ENCODE measurements around the gene ITGB6.

DNA sequence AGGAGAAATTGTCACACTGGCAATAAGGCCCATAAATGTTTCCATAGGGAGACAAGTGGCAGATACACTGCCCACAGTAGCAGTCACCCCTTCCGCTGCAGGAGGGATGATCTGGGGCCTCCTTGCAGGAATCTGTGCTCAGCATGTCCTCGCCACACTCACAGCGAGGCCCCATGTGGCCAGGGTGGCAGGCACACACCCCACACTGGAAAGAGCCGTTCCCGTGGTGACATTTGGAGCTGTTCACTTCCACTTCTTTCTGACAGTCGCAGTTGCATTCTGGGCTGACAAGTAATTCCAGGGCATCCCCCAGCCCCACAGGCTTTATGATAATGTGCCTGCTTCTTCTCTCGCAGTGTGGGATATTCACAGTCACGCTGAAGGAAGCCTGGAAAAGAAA is 62.6 kb downstream of the ITGB6 start:
- no peak for TF ChIP-seq ASH2L (IDR thresholded peaks at IDR 0.05; ENCODE audit: low read length)
- TF ChIP-seq, protein P1, sequence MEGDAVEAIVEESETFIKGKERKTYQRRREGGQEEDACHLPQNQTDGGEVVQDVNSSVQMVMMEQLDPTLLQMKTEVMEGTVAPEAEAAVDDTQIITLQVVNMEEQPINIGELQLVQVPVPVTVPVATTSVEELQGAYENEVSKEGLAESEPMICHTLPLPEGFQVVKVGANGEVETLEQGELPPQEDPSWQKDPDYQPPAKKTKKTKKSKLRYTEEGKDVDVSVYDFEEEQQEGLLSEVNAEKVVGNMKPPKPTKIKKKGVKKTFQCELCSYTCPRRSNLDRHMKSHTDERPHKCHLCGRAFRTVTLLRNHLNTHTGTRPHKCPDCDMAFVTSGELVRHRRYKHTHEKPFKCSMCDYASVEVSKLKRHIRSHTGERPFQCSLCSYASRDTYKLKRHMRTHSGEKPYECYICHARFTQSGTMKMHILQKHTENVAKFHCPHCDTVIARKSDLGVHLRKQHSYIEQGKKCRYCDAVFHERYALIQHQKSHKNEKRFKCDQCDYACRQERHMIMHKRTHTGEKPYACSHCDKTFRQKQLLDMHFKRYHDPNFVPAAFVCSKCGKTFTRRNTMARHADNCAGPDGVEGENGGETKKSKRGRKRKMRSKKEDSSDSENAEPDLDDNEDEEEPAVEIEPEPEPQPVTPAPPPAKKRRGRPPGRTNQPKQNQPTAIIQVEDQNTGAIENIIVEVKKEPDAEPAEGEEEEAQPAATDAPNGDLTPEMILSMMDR (IDR thresholded peaks at IDR 0.05; ENCODE audit: control extremely low read depth in 1 of 3, insufficient read depth in 1 of 3, low read depth in 1 of 3, low read length in 3 of 3), result no peak
- no peak for TF ChIP-seq CEBPB (IDR thresholded peaks at IDR 0.05; ENCODE audit: low read depth, low read length)
- TF ChIP-seq POLR2AphosphoS5 (IDR thresholded peaks at IDR 0.05; ENCODE audit: low read depth, low read length), result no peak
- TF ChIP-seq KDM5A (IDR thresholded peaks at IDR 0.05; ENCODE audit: low read length), result no peak
- no peak for TF ChIP-seq RAD21 (IDR thresholded peaks at IDR 0.05 in 1 of 2, conservative IDR thresholded peaks at IDR 0.05 in 1 of 2; ENCODE audit: low read depth in 2 of 2, low read length in 2 of 2)
- TF ChIP-seq SRF (IDR thresholded peaks at IDR 0.05; ENCODE audit: low read depth, low read length), result no peak
- TF ChIP-seq EZH2 (IDR thresholded peaks at IDR 0.05; ENCODE audit: low read depth, low read length, severe bottlenecking), result no peak
- TF ChIP-seq CBX5 (IDR thresholded peaks at IDR 0.05; ENCODE audit: low read depth, low read length), result no peak
- TF ChIP-seq, protein P2, sequence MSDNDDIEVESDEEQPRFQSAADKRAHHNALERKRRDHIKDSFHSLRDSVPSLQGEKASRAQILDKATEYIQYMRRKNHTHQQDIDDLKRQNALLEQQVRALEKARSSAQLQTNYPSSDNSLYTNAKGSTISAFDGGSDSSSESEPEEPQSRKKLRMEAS (IDR thresholded peaks at IDR 0.05), result no peak
- TF ChIP-seq RNF2 (IDR thresholded peaks at IDR 0.05; ENCODE audit: borderline replicate concordance, low read depth, low read length, missing control alignments, poor library complexity, severe bottlenecking), result no peak
- TF ChIP-seq POLR2A (IDR thresholded peaks at IDR 0.05; ENCODE audit: control extremely low read depth in 1 of 2, low read depth in 2 of 2, low read length in 2 of 2), result no peak

Measured in H1 (cell line).